Transverse colon (tissue), 4 donors: Measurements from ENCODE around the gene SLC4A8. TPM values are rescaled to one million over a fixed set of nuclear protein-coding genes. Genes with fewer than 3 reads are reported as not detected.

Source experiments
- DNase-seq: peaks from one replicate; pipeline ENCODE4 v3.0.0-alpha.2; 2019
- H3K27ac ChIP-seq, 4 donors: fragments of 200-600 bp; sonication (generic); 2 replicates each; pipeline ENCODE4 v1.5.1; 2016 to 2018; ENCODE audit warnings: inconsistent platforms in 4 of 4
- H3K27me3 ChIP-seq: fragments of 200-600 bp; sonication (generic); 2 replicates; pipeline ENCODE4 v1.5.1; 2017; ENCODE audit warnings: inconsistent platforms
- H3K36me3 ChIP-seq, 4 donors: fragments of 200-600 bp; sonication (generic); 2 replicates each; pipeline ENCODE4 v1.5.1; 2017 to 2019; ENCODE audit warnings: inconsistent platforms in 4 of 4
- H3K4me1 ChIP-seq, 4 donors: fragments of 200-600 bp; sonication (generic); 2 replicates each; pipeline ENCODE4 v1.5.1; 2017 to 2020; ENCODE audit warnings: inconsistent platforms in 4 of 4
- H3K4me3 ChIP-seq, 4 donors: fragments of 200-600 bp; sonication (generic); 1 replicate in 1 of 4; 2 replicates in 3 of 4; pipeline versions ENCODE4 v1.5.1 to v1.6.1; 2017 to 2019; ENCODE audit warnings: inconsistent platforms in 4 of 4
- H3K9me3 ChIP-seq, 2 donors: fragments of 200-600 bp; sonication (generic); 2 replicates each; pipeline ENCODE4 v1.5.1; 2017 to 2019; ENCODE audit warnings: inconsistent platforms in 2 of 2
- CTCF ChIP-seq, 5 experiments: fragments of 200-600 bp in 3 of 5; fragments of 450-650 bp in 2 of 5; sonication (generic) in 3 of 5; IDR thresholded peaks; 1 replicate in 2 of 5; 2 replicates in 3 of 5; pipeline ENCODE4 v1.5.1; 2016 to 2017; ENCODE audit warnings: antibody characterized with exemption in 5 of 5, inconsistent platforms in 3 of 5, mild to moderate bottlenecking in 2 of 5, moderate library complexity in 1 of 5
- EP300 ChIP-seq: sonication (generic); formaldehyde crosslinking; IDR thresholded peaks from one replicate; pipeline ENCODE4 v1.6.1; 2017; ENCODE audit warnings: antibody characterized with exemption, low read depth
- POLR2A ChIP-seq: fragments of 450-650 bp; IDR thresholded peaks from one replicate; pipeline ENCODE4 v1.6.1; 2016; ENCODE audit warnings: antibody characterized with exemption, mild to moderate bottlenecking, moderate library complexity
- POLR2AphosphoS5 ChIP-seq, 3 donors: sonication (generic); formaldehyde crosslinking; IDR thresholded peaks; one replicate each; pipeline ENCODE4 v1.6.1; 2016; ENCODE audit warnings: antibody characterized with exemption in 3 of 3
- WGBS, 2 donors: methylation state at CpG; one replicate each; pipeline ENCODE4 v1.1.5; 2018; ENCODE audit warnings: low coverage in 1 of 2; 5-methylcytosine and 5-hydroxymethylcytosine counted together
- in situ Hi-C, 4 donors: fragments of 200-750 bp; cut with MboI; loops; one replicate each; pipeline versions ENCODE4 v1.15.0 to v1.15.1; 2017; ENCODE audit warnings: low sequenced_read_pairs in 3 of 4, low pct_ligation_motif_present in 1 of 4, low pct_unique_long_range_greater_than_20kb in 1 of 4
- intact Hi-C: fragments of 100-400 bp; cut with DNase I; formaldehyde crosslinking; loops from one replicate; pipeline ENCODE4 v1.15.1; 2023; ENCODE audit warnings: low total_unique reads
- total RNA-seq, 4 donors: library from RNA; depleted of rRNA; stranded (reverse); fragments of >200 nt; gene quantifications; one replicate each; pipeline ENCODE4 v1.1.0, GENCODE V29; 2016

The SLC4A8 gene
- total RNA-seq, 4 donors from 2014 or later = 0.64 to 2.2 (median 1.1) TPM; not detected in 1

GRCh38 chr12:51407604-51408003, 17.0 kb upstream of the SLC4A8 start:
- 58 to 60% methylated on average over 1 to 4 of the region's 4 CpGs for WGBS, 2 donors
- in situ Hi-C loops = no loop called here
- Histone ChIP-seq H3K4me1 (peaks cover 0 to 26% (median 14%) of the 10 kb centered on the region in 4 donors), H3K9me3 (no peaks in the 10 kb centered on the region), H3K4me3 (no peak overlapping the region), H3K36me3 (no peaks in the 10 kb centered on the region), H3K27me3 (no peaks in the 10 kb centered on the region), H3K27ac (no peak overlapping the region)
- no peak for DNase-seq
- no peak for TF ChIP-seq EP300
- TF ChIP-seq POLR2A = no peak
- no peak for TF ChIP-seq CTCF (IDR thresholded peaks at IDR 0.05)
- TF ChIP-seq POLR2AphosphoS5 (IDR thresholded peaks at IDR 0.05) = no peak
- intact Hi-C loops = no loop called here

GRCh38 chr12:51409846-51410245, 14.8 kb upstream of the SLC4A8 start:
- TF ChIP-seq POLR2A (no peak), POLR2AphosphoS5 (IDR thresholded peaks at IDR 0.05) (no peak), EP300 (no peak), CTCF (IDR thresholded peaks at IDR 0.05) (no peak)
- Histone ChIP-seq H3K27me3 (no peaks in the 10 kb centered on the region), H3K27ac (no peak overlapping the region), H3K36me3 (no peaks in the 10 kb centered on the region), H3K9me3 (no peaks in the 10 kb centered on the region), H3K4me1 (peaks cover 0 to 22% (median 14%) of the 10 kb centered on the region in 4 donors), H3K4me3 (no peak overlapping the region)
- in situ Hi-C loops = no loop called here
- intact Hi-C loops = no loop called here
- DNase-seq = no peak
- 79 to 92% methylated on average over 8 of the region's 8 CpGs for WGBS, 2 donors

- no peak overlapping the region for H3K27ac ChIP-seq
- no peak overlapping the region for H3K4me3 ChIP-seq
- in situ Hi-C loops (no loop called here), intact Hi-C loops (no loop called here)
- no peaks in the 10 kb centered on the region for H3K4me1 ChIP-seq
- H3K36me3 ChIP-seq = no peaks in the 10 kb centered on the region
- H3K9me3 ChIP-seq = no peaks in the 10 kb centered on the region
- TF ChIP-seq POLR2AphosphoS5 (IDR thresholded peaks at IDR 0.05) (no peak), CTCF (IDR thresholded peaks at IDR 0.05) (no peak), EP300 (no peak), POLR2A (no peak)
- DNase-seq = no peak
- H3K27me3 ChIP-seq = no peaks in the 10 kb centered on the region
These were observed 11.5 kb upstream of the SLC4A8 start for GRCh38 chr12:51413149-51413548.

- no peak overlapping the region for H3K27ac ChIP-seq
- no peaks in the 10 kb centered on the region for H3K36me3 ChIP-seq
- H3K4me1 ChIP-seq = no peaks in the 10 kb centered on the region
- no peak for DNase-seq
- intact Hi-C loops = no loop called here
- 79 to 86% methylated on average over 3 of the region's 3 CpGs for WGBS, 2 donors
- H3K9me3 ChIP-seq = no peaks in the 10 kb centered on the region
- in situ Hi-C loops = no loop called here
- H3K4me3 ChIP-seq = no peak overlapping the region
- H3K27me3 ChIP-seq = no peaks in the 10 kb centered on the region
- TF ChIP-seq CTCF (IDR thresholded peaks at IDR 0.05) (no peak), POLR2AphosphoS5 (IDR thresholded peaks at IDR 0.05) (no peak), EP300 (no peak), POLR2A (no peak)
These were observed 10.8 kb upstream of the SLC4A8 start for GRCh38 chr12:51413791-51414190.
